HFFc6 (cell line): ENCODE data around the gene KAT5. TPM values are rescaled to one million over a fixed set of nuclear protein-coding genes. Genes with fewer than 3 reads are reported as not detected.

Experiments
- DNase-seq: peaks from one replicate; pipeline ENCODE4 v3.0.0-alpha.2; 2018
- H3K27ac Mint-ChIP-seq: 2 replicates; pipeline ENCODE4 v1.8.0; 2020; ENCODE audit warnings: mild to moderate bottlenecking, mixed read lengths
- H3K27me3 Mint-ChIP-seq: 2 replicates; pipeline ENCODE4 v1.8.0; 2021; ENCODE audit warnings: mild to moderate bottlenecking, moderate library complexity, mixed read lengths; ENCODE audit not compliant: insufficient read depth
- H3K36me3 Mint-ChIP-seq: 2 replicates; pipeline ENCODE4 v1.8.0; 2021; ENCODE audit warnings: low read depth, mixed read lengths
- H3K4me1 Mint-ChIP-seq: 2 replicates; pipeline ENCODE4 v1.8.0; 2020; ENCODE audit warnings: low read depth, mixed read lengths
- H3K4me3 Mint-ChIP-seq: 2 replicates; pipeline ENCODE4 v1.8.0; 2020; ENCODE audit warnings: mild to moderate bottlenecking, moderate library complexity, mixed read lengths
- H3K9me3 Mint-ChIP-seq: 2 replicates; pipeline ENCODE4 v1.8.0; 2020; ENCODE audit warnings: mild to moderate bottlenecking, mixed read lengths
- total RNA-seq, 6 experiments: library from RNA; stranded (reverse); fragmentation: NEBNext Ultra II Directional; extraction: Animal tissue kit (Norgen Biotek cat#: 25700); gene quantifications; 2 replicates in 1 of 6; 3 replicates in 5 of 6; pipeline ENCODE4 v1.2.3, GENCODE V29; 2021
- TF ChIP-seq, protein P1 (sequence below): fragments of 200-600 bp; sonication (generic); IDR thresholded peaks from 2 replicates; pipeline ENCODE4 v1.5.0; 2021; ENCODE audit warnings: antibody characterized with exemption, mild to moderate bottlenecking

The KAT5 gene
- total RNA-seq, 6 experiments from 2014 or later: 36.5 to 42.6 (median 38.9) TPM

DNA sequence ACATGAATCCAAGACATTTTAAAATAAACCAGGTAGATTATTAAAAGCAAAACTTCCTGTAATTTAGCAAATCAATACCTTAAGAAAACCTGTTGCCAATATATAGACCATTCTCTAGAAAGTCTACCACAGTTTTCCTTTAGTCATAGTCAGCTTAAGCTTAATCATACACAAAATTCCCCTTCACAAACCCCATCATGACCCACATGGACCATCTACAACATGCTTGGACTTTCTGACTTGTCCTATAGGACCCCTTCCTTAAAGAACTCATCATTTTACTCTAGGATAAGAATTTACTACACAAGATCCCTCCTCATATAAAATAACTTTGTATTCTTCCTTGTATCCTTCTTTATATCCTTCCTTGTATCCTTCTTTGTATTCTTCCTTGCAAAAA, 24.8 kb downstream of the KAT5 start:
- Mint-ChIP-seq H3K4me3 (no peak overlapping the region), H3K27me3 (peaks cover 25% of the 10 kb centered on the region), H3K36me3 (peaks cover 9% of the 10 kb centered on the region), H3K9me3 (peaks cover 20% of the 10 kb centered on the region), H3K4me1 (no peaks in the 10 kb centered on the region), H3K27ac (no peak overlapping the region)
- no peak for DNase-seq
- TF ChIP-seq, protein P1, sequence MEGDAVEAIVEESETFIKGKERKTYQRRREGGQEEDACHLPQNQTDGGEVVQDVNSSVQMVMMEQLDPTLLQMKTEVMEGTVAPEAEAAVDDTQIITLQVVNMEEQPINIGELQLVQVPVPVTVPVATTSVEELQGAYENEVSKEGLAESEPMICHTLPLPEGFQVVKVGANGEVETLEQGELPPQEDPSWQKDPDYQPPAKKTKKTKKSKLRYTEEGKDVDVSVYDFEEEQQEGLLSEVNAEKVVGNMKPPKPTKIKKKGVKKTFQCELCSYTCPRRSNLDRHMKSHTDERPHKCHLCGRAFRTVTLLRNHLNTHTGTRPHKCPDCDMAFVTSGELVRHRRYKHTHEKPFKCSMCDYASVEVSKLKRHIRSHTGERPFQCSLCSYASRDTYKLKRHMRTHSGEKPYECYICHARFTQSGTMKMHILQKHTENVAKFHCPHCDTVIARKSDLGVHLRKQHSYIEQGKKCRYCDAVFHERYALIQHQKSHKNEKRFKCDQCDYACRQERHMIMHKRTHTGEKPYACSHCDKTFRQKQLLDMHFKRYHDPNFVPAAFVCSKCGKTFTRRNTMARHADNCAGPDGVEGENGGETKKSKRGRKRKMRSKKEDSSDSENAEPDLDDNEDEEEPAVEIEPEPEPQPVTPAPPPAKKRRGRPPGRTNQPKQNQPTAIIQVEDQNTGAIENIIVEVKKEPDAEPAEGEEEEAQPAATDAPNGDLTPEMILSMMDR: no peak

DNA sequence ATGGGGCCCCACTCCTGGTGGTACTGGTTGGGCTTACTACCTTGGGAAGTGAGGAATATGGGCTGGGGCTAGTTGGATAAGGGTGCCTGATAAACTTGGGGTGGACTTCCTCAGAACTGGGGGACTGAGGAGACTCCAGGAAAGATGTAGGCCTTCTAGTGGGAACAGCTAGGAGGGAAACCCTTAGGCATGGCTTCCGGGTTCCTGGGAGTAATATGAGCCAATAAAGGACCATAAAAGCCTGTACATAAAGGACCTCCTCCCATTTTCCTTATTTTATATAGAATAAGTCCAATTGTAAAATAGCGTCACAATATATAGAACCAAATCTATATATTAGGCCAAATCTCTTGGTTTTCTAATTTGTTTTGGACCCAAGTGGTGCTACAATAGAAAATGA, 27.0 kb downstream of the KAT5 start:
- DNase-seq: no peak
- Mint-ChIP-seq H3K27me3 (peaks cover 33% of the 10 kb centered on the region), H3K27ac (no peak overlapping the region), H3K9me3 (peaks cover 17% of the 10 kb centered on the region), H3K4me3 (no peak overlapping the region), H3K36me3 (peaks cover 7% of the 10 kb centered on the region; the same call in 1 of the 2 replicates), H3K4me1 (no peaks in the 10 kb centered on the region)
- TF ChIP-seq, protein P1: no peak

DNA sequence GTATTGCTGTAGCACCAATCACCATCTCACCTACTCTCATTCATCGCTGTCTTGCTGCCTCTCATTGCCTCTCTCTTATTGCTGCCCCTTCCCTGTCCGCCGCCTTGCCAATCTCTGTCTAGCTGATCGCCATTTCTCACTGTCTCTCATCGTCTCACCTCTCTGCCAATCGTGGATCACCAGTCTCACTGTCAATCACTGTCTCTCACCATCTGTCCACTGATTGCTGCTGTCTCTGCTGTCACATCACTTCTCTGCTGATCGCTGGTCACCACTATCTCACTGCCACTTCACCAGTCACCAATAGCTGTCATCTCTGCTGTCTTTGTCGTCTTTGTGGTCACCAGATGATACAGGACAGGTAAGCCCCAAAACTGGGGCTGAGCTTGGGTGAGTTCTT, 29.1 kb downstream of the KAT5 start:
- peaks cover 7% of the 10 kb centered on the region; the same call in 1 of the 2 replicates for H3K36me3 Mint-ChIP-seq
- peaks cover 35% of the 10 kb centered on the region for H3K27me3 Mint-ChIP-seq

DNA sequence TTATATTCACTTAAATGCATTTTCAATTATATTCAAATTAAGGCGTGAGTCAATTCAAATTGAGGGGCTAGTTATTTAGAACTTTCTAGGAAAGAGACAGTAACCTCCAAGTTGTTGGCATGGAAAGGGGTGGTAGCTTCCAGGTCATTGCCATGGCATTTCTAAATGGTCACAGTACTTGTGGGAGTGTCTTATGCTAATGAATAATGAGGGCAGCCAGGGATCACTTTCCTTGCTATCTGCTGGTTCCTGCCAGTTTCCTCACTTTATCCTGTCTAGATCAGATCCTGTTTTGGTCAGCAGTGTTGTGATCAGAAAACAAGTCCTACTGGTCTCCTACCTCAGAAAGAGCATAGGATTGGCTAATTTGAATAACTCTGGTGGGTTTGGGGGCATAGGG, 30.3 kb downstream of the KAT5 start:
- Mint-ChIP-seq H3K9me3 (peaks cover 6% of the 10 kb centered on the region; the same call in 1 of the 2 replicates), H3K4me3 (no peak overlapping the region), H3K36me3 (no peaks in the 10 kb centered on the region), H3K4me1 (no peaks in the 10 kb centered on the region), H3K27me3 (peaks cover 34% of the 10 kb centered on the region), H3K27ac (no peak overlapping the region)
- TF ChIP-seq, protein P1: no peak
- no peak for DNase-seq

More for the DNA sequence above, 29.1 kb downstream of the KAT5 start:
- Mint-ChIP-seq H3K4me3 (no peak overlapping the region), H3K27ac (no peak overlapping the region), H3K4me1 (no peaks in the 10 kb centered on the region), H3K9me3 (peaks cover 17% of the 10 kb centered on the region)
- no peak for DNase-seq
- TF ChIP-seq, protein P1: no peak

DNA sequence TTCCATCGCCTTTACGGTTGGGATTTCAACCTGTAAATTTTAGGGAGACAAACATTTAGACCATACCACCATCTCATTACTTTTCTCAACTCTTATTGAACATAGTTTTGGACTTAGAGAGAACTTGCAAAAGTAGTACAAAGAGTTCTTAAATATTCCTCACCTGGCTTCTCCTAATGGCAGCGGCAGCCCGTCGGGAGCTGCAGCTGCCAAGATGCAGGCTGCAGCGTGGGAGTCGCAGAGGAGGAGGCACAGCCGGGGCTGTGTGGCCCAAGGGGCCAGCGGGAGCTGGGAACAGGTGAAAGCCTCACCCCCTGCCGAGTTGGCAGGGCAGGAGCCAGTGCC, 31.6 kb downstream of the KAT5 start:
- no peak overlapping the region for H3K4me3 Mint-ChIP-seq
- H3K27me3 Mint-ChIP-seq: peaks cover 25% of the 10 kb centered on the region
- H3K27ac Mint-ChIP-seq: no peak overlapping the region
- H3K4me1 Mint-ChIP-seq: no peaks in the 10 kb centered on the region
- no peak for DNase-seq
- H3K36me3 Mint-ChIP-seq: no peaks in the 10 kb centered on the region
- TF ChIP-seq, protein P1: no peak
- H3K9me3 Mint-ChIP-seq: no peaks in the 10 kb centered on the region; the same call in 1 of the 2 replicates
